Endothelial cell of umbilical vein (primary cell): Measurements from ENCODE around the gene PDGFRA. TPM values are rescaled to one million over a fixed set of nuclear protein-coding genes. Genes with fewer than 3 reads are reported as not detected.

Experiments
- BruUV-seq: library from RNA; stranded (reverse); fragments of 400-500 nt; replicated peaks from 2 replicates; lab custom pipeline; 2021; lab: Mats Ljungman, UMichigan
- CTCF ChIA-PET: fragments of 300-600, 350-600 bp; sonication (Branson Sonifier 250); formaldehyde crosslinking; loops from one replicate; lab custom pipeline; 2021; ENCODE audit warnings: antibody characterized with exemption, inconsistent platforms; lab: Charles Lee
- POLR2A ChIA-PET: fragments of 300-600, 350-600 bp; sonication (Branson Sonifier 250); formaldehyde crosslinking; loops from one replicate; lab custom pipeline; 2021; ENCODE audit warnings: antibody characterized with exemption, inconsistent platforms; lab: Charles Lee
- DNase-seq: peaks from one replicate; pipeline ENCODE4 v3.0.0-alpha.2; 2011; ENCODE audit warnings: low read depth, low spot score
- FAIRE-seq: peaks from 2 replicates; lab custom pipeline; 2011; peaks lifted over from hg19 to GRCh38; lab: Jason Lieb, UNC
- H2AFZ ChIP-seq: 2 replicates; pipeline ENCODE4 v1.6.0; 2012; ENCODE audit warnings: low read depth, low read length, control low read depth, inconsistent platforms
- H3K27ac ChIP-seq: 2 replicates; pipeline ENCODE4 v1.5.1; 2011; ENCODE audit warnings: low read depth, mild to moderate bottlenecking, control low read depth, low read length, moderate library complexity; ENCODE audit not compliant: insufficient read depth
- H3K27me3 ChIP-seq, 2 experiments: 2 replicates each; pipeline versions ENCODE4 v1.6.0 to v1.6.1; 2011; ENCODE audit warnings: low read length in 2 of 2, mixed read lengths in 1 of 2; ENCODE audit not compliant: control insufficient read depth in 2 of 2, insufficient read depth in 2 of 2
- H3K36me3 ChIP-seq, 2 experiments: 2 replicates in 1 of 2; 3 replicates in 1 of 2; pipeline ENCODE4 v1.5.1; 2011; ENCODE audit warnings: low read length in 2 of 2, mild to moderate bottlenecking in 1 of 2, moderate library complexity in 1 of 2; ENCODE audit not compliant: control insufficient read depth in 2 of 2, insufficient read depth in 2 of 2; ENCODE audit errors: extremely low read depth in 1 of 2
- H3K4me1 ChIP-seq: 3 replicates; pipeline ENCODE4 v1.5.1; 2011; ENCODE audit warnings: mild to moderate bottlenecking, low read length; ENCODE audit not compliant: control insufficient read depth, insufficient read depth; ENCODE audit errors: extremely low read depth
- H3K4me2 ChIP-seq: 2 replicates; pipeline ENCODE4 v1.6.1; 2011; ENCODE audit warnings: low read length, control low read depth, mixed read lengths; ENCODE audit not compliant: insufficient read depth
- H3K4me3 ChIP-seq, 3 experiments: fragments of 200-600 bp in 1 of 3; sonication (generic), shearing (Covaris generic) in 1 of 3; replicated peaks in 1 of 3; 2 replicates each; pipeline ENCODE4 v1.5.1; 2011 to 2016; ENCODE audit warnings: control low read depth in 3 of 3, low read length in 3 of 3, mild to moderate bottlenecking in 2 of 3, inconsistent platforms in 1 of 3, low read depth in 1 of 3, moderate library complexity in 1 of 3; ENCODE audit not compliant: insufficient read depth in 1 of 3
- H3K79me2 ChIP-seq: 2 replicates; pipeline ENCODE4 v1.6.0; 2012; ENCODE audit warnings: low read length, inconsistent platforms; ENCODE audit not compliant: control insufficient read depth, insufficient read depth
- H3K9ac ChIP-seq: replicated peaks from 2 replicates; pipeline ENCODE3; 2011; ENCODE audit warnings: low read length, control low read depth; ENCODE audit not compliant: insufficient read depth; ENCODE audit errors: extremely low read depth
- H3K9me1 ChIP-seq: replicated peaks from 3 replicates; pipeline ENCODE4 v1.6.0; 2011; ENCODE audit warnings: mild to moderate bottlenecking, low read length; ENCODE audit not compliant: control insufficient read depth, insufficient read depth; ENCODE audit errors: extremely low read depth
- H3K9me3 ChIP-seq: replicated peaks from 2 replicates; pipeline ENCODE4 v1.5.1; 2012; ENCODE audit warnings: low read length, inconsistent platforms; ENCODE audit not compliant: control insufficient read depth, insufficient read depth
- H4K20me1 ChIP-seq: replicated peaks from 2 replicates; pipeline ENCODE3; 2011; ENCODE audit warnings: mild to moderate bottlenecking, low read length; ENCODE audit not compliant: control insufficient read depth, insufficient read depth; ENCODE audit errors: extremely low read depth
- EZH2 ChIP-seq: IDR thresholded peaks from 2 replicates; pipeline ENCODE4 v1.6.1; 2012; ENCODE audit warnings: borderline replicate concordance, low read depth, mild to moderate bottlenecking, moderate library complexity, low read length, inconsistent platforms; ENCODE audit not compliant: severe bottlenecking
- FOS ChIP-seq: IDR thresholded peaks from 2 replicates; pipeline ENCODE4 v1.6.1; 2011; ENCODE audit warnings: mild to moderate bottlenecking, low read length, moderate library complexity, borderline replicate concordance; ENCODE audit not compliant: insufficient read depth
- GATA2 ChIP-seq: IDR thresholded peaks from 2 replicates; pipeline ENCODE4 v1.7.0; 2011; ENCODE audit warnings: low read depth, mild to moderate bottlenecking, moderate library complexity, mixed read lengths, low read length; ENCODE audit not compliant: insufficient read length, insufficient read depth
- JUN ChIP-seq: IDR thresholded peaks from 2 replicates; pipeline ENCODE4 v1.6.1; 2011; ENCODE audit warnings: borderline replicate concordance, low read depth; ENCODE audit not compliant: insufficient read length, insufficient read depth
- MYC ChIP-seq: IDR thresholded peaks from one replicate; pipeline ENCODE4 v1.6.1; 2011; ENCODE audit warnings: mild to moderate bottlenecking, low read depth, low read length
- POLR2A ChIP-seq: IDR thresholded peaks from 2 replicates; pipeline ENCODE4 v1.6.1; 2012; ENCODE audit warnings: low read depth, mild to moderate bottlenecking, control low read depth, low read length
- POLR2AphosphoS5 ChIP-seq: IDR thresholded peaks from 2 replicates; pipeline ENCODE4 v1.6.1; 2012; ENCODE audit warnings: low read depth, mild to moderate bottlenecking, control low read depth, low read length, moderate library complexity; ENCODE audit not compliant: insufficient read depth
- dilution Hi-C: fragments of 300-500 bp; cut with MboI; formaldehyde crosslinking; loops from one replicate; pipeline ENCODE4 v1.15.0; 2019; ENCODE audit warnings: low sequenced_read_pairs; ENCODE audit not compliant: extremely low pct_ligation_motif_present
- intact Hi-C: fragments of 100-400 bp; cut with micrococcal nuclease; formaldehyde crosslinking; loops from one replicate; pipeline ENCODE4 v1.10.0; 2022
- polyA plus RNA-seq, 4 experiments: library from polyadenylated mRNA; depleted of rRNA in 3 of 4; stranded (reverse) in 3 of 4; unstranded in 1 of 4; fragments of >200 nt; gene quantifications; 2 replicates each; pipeline versions ENCODE4 v1.2.1 to v1.2.3, GENCODE V29; 2011 to 2012; ENCODE audit warnings: missing spikeins in 1 of 4
- total RNA-seq: library from RNA; stranded (reverse); gene quantifications from 2 replicates; pipeline ENCODE4 v1.2.3, GENCODE V29; 2021
- TF ChIP-seq, protein P1 (sequence below): IDR thresholded peaks from 2 replicates; pipeline ENCODE4 v1.6.1; 2011; ENCODE audit not compliant: insufficient read depth, insufficient read length
- TF ChIP-seq, protein P2 (sequence below), 2 donors: IDR thresholded peaks; 1 replicate in 1 of 2; 2 replicates in 1 of 2; pipeline ENCODE4 v1.5.1; 2011; ENCODE audit warnings: low read length in 2 of 2, mild to moderate bottlenecking in 2 of 2, moderate library complexity in 2 of 2, control low read depth in 1 of 2, inconsistent platforms in 1 of 2, low read depth in 1 of 2; ENCODE audit not compliant: insufficient read depth in 1 of 2; ENCODE audit errors: extremely low read depth in 1 of 2

PDGFRA gene
- total and polyA plus RNA-seq, 2 donors (not counting 3 experiments of a cell fraction or from before 2014, with no cell fraction given) = 0.19 to 0.55 TPM

DNA sequence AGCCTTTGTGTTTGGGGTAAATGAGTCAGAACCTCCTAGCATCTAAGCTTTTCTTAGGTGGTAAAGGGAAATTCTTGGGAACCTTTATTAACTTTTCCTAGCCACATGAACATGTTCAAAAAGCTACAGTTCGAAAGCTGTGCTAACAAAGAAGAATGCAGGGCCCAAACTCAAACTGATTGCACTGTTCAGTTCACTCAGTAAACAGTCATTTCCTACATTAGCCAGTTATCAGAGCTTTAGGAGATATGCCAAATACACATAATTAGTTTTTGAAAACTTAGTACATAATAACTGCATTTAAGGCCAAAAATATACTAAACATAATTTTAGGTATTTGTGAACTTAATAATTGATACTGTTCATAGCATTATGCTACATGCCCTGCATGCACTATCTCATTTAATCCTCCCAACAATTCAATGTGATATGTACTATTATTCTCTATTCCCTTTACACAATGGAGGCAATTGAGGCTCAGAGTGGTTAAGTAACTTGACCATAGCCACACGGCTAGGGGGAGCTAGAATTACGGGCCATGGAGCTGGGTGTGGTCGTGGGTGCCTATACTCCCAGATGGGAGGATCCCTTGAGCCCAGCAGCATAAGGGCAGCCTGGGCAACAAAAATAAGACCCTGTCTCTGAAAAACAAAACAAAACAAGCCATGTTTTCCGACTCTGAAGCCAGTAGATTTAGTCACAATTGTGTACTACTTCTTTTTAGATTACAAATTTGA is 43.9 kb upstream of the PDGFRA start:
- H3K9ac ChIP-seq = no peak overlapping the region
- H3K79me2 ChIP-seq = no peaks in the 10 kb centered on the region
- no peaks in the 10 kb centered on the region for H4K20me1 ChIP-seq
- no peaks in the 10 kb centered on the region for H3K9me1 ChIP-seq
- no peaks in the 10 kb centered on the region for H3K27me3 ChIP-seq
- no TSS peak for BruUV-seq
- ChIA-PET POLR2A (interaction anchor here (0.7 kb wide), 1 partner anchor 16 kb away, joined by 3 read pairs; no protein-coding TSS in a partner anchor), CTCF (interaction anchor here (1.8 kb wide), 1 partner anchor 255 kb away, joined by 8 read pairs; no protein-coding TSS in a partner anchor)
- H3K27ac ChIP-seq = no peak overlapping the region
- dilution Hi-C loops = no loop called here
- H3K4me3 ChIP-seq = no peak overlapping the region
- H3K9me3 ChIP-seq = no peaks in the 10 kb centered on the region
- no peaks in the 10 kb centered on the region for H3K4me1 ChIP-seq
- no peak overlapping the region for H2AFZ ChIP-seq
- FAIRE-seq = no peak
- no peaks in the 10 kb centered on the region for H3K36me3 ChIP-seq
- no peak overlapping the region for H3K4me2 ChIP-seq
- intact Hi-C loops = loop anchor here (2.0 kb wide), 1 partner anchor 60 kb away; no protein-coding TSS in a partner anchor
- TF ChIP-seq POLR2A (no peak), JUN (no peak), GATA2 (no peak)
- DNase-seq = no peak

DNA sequence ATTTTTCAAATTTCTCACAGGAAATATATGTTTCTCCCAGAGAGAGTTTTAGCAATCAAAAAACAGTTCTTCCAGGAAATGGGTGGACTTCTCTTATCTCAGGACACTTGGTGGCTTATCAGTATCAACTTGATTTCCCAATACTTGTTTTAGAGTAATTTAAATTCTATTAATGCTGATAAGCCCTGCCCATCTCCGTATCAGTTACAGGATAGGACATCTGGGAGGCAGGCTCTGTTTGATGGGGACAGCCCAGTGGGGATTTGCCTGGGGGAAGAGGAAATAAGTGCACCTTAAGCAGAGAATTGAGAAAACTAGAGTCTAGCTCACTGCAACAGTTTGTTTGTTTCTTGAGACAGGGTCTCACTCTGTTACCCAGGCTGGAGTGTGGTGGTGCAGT is 43.2 kb upstream of the PDGFRA start:
- Histone ChIP-seq H3K4me3 (no peak overlapping the region), H3K9me3 (no peaks in the 10 kb centered on the region), H2AFZ (no peak overlapping the region), H3K4me2 (no peak overlapping the region), H3K27me3 (no peaks in the 10 kb centered on the region), H3K4me1 (no peaks in the 10 kb centered on the region), H3K27ac (no peak overlapping the region), H3K79me2 (no peaks in the 10 kb centered on the region), H3K9ac (no peak overlapping the region), H4K20me1 (no peaks in the 10 kb centered on the region), H3K9me1 (no peaks in the 10 kb centered on the region), H3K36me3 (no peaks in the 10 kb centered on the region)
- intact Hi-C loops (loop anchor here (2.0 kb wide), 1 partner anchor 61 kb away; no protein-coding TSS in a partner anchor), dilution Hi-C loops (no loop called here)
- POLR2A ChIA-PET = no interaction called here
- CTCF ChIA-PET = interaction anchor here (1.8 kb wide), 1 partner anchor 256 kb away, joined by 8 read pairs; no protein-coding TSS in a partner anchor
- no peak for FAIRE-seq
- TF ChIP-seq POLR2AphosphoS5 (no peak), MYC (no peak), GATA2 (no peak), FOS (no peak), EZH2 (no peak), JUN (no peak)
- TF ChIP-seq, protein P1, sequence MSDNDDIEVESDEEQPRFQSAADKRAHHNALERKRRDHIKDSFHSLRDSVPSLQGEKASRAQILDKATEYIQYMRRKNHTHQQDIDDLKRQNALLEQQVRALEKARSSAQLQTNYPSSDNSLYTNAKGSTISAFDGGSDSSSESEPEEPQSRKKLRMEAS = no peak
- TF ChIP-seq, protein P2, sequence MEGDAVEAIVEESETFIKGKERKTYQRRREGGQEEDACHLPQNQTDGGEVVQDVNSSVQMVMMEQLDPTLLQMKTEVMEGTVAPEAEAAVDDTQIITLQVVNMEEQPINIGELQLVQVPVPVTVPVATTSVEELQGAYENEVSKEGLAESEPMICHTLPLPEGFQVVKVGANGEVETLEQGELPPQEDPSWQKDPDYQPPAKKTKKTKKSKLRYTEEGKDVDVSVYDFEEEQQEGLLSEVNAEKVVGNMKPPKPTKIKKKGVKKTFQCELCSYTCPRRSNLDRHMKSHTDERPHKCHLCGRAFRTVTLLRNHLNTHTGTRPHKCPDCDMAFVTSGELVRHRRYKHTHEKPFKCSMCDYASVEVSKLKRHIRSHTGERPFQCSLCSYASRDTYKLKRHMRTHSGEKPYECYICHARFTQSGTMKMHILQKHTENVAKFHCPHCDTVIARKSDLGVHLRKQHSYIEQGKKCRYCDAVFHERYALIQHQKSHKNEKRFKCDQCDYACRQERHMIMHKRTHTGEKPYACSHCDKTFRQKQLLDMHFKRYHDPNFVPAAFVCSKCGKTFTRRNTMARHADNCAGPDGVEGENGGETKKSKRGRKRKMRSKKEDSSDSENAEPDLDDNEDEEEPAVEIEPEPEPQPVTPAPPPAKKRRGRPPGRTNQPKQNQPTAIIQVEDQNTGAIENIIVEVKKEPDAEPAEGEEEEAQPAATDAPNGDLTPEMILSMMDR (IDR thresholded peaks at IDR 0.05; ENCODE audit: extremely low read depth in 1 of 2, insufficient read depth in 1 of 2, low read depth in 1 of 2, low read length in 2 of 2) = no peak
- no TSS peak for BruUV-seq
- DNase-seq = no peak
